AG08395 (cell line): ENCODE measurements around the gene CLCN4.

Source experiments
- DNase-seq: peaks from one replicate; pipeline ENCODE4 v3.0.0; 2012; ENCODE audit warnings: mixed read lengths, low spot score

CLCN4 gene

GRCh38 chrX:10130354-10130753 is 26.4 kb upstream of the CLCN4 start:
- no peak for DNase-seq

- no peak for DNase-seq
Observed at GRCh38 chrX:10133980-10134676, 22.6 kb upstream of the CLCN4 start.

GRCh38 chrX:10134921-10135320 is 21.9 kb upstream of the CLCN4 start:
- DNase-seq: no peak

- DNase-seq: no peak
Observed at GRCh38 chrX:10135561-10136399, 21.0 kb upstream of the CLCN4 start.

- DNase-seq: no peak
Observed at GRCh38 chrX:10138726-10139125, 18.0 kb upstream of the CLCN4 start.

GRCh38 chrX:10140264-10140663 is 16.5 kb upstream of the CLCN4 start:
- DNase-seq: no peak

- DNase-seq: no peak
Observed at GRCh38 chrX:10142041-10142599, 14.7 kb upstream of the CLCN4 start.

- no peak for DNase-seq
Observed at GRCh38 chrX:10143071-10143983, 13.4 kb upstream of the CLCN4 start.

- peak; percentile 10 for DNase-seq
Observed at GRCh38 chrX:10146346-10146745, 10.4 kb upstream of the CLCN4 start.

- no peak for DNase-seq
Observed at GRCh38 chrX:10152086-10152485, 4.7 kb upstream of the CLCN4 start.

- no peak for DNase-seq
Observed at GRCh38 chrX:10155137-10155536, 1.6 kb upstream of the CLCN4 start.

- no peak for DNase-seq
Observed at GRCh38 chrX:10157032-10157341, 212 bp downstream of the CLCN4 start.

GRCh38 chrX:10157543-10157942 is 768 bp downstream of the CLCN4 start:
- no peak for DNase-seq

GRCh38 chrX:10158279-10159144 is 1.7 kb downstream of the CLCN4 start:
- no peak for DNase-seq

GRCh38 chrX:10159145-10159468 is 2.3 kb downstream of the CLCN4 start:
- DNase-seq: no peak

- no peak for DNase-seq
Observed at GRCh38 chrX:10160211-10160610, 3.4 kb downstream of the CLCN4 start.

- no peak for DNase-seq
Observed at GRCh38 chrX:10163031-10163430, 6.3 kb downstream of the CLCN4 start.

GRCh38 chrX:10164879-10165278 is 8.1 kb downstream of the CLCN4 start:
- DNase-seq: no peak

GRCh38 chrX:10165580-10166247 is 8.9 kb downstream of the CLCN4 start:
- no peak for DNase-seq

GRCh38 chrX:10166248-10166716 is 9.5 kb downstream of the CLCN4 start:
- DNase-seq: no peak

GRCh38 chrX:10166731-10167151 is 10.0 kb downstream of the CLCN4 start:
- no peak for DNase-seq
